GM19239 (cell line): ENCODE data around the gene KIAA1586.

Experiments
- DNase-seq: peaks from one replicate; pipeline ENCODE4 v3.0.0; 2011; ENCODE audit warnings: low spot score; ENCODE audit not compliant: insufficient read length
- FAIRE-seq: peaks from 2 replicates; lab custom pipeline; 2011; peaks lifted over from hg19 to GRCh38; lab: Jason Lieb, UNC

The KIAA1586 gene

DNA sequence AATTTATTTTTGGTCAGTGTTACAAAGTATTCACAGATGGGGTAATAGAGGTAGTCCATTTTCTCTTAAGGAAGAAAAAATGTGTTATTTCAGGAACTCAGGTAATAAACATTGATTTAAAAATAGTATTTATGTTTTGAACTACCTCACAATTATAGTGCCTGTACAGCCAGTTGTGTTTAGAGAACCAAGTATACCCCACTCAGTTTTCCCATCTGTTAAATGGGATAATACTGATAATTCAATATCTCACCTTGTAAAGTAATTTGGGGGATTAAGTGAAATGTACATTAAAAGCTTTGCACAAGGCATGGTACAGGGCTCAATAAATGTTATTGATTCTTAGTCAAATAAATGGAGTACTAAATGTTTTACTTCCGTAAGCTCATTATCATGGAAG lies 48.2 kb downstream of the KIAA1586 start:
- DNase-seq (no peak), FAIRE-seq (no peak)

DNA sequence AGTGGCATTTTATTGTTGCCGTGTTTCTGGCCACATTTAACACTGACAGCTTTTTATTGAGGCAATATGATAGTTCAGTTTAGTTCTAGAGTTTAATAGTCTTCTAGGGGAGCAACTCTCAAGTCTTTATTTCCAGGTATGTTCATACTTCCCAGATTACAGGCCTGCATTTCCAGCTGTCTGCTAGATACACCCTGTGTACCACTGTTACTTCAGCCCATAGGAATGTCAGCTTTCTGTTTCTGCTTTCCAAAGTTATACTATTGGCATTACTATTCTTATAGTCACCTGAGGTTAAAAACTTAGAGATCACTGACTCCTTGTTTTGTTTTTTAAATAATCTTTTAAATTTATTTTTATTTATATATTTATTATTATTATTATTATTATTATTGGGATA lies 51.1 kb downstream of the KIAA1586 start:
- no peak for FAIRE-seq

DNA sequence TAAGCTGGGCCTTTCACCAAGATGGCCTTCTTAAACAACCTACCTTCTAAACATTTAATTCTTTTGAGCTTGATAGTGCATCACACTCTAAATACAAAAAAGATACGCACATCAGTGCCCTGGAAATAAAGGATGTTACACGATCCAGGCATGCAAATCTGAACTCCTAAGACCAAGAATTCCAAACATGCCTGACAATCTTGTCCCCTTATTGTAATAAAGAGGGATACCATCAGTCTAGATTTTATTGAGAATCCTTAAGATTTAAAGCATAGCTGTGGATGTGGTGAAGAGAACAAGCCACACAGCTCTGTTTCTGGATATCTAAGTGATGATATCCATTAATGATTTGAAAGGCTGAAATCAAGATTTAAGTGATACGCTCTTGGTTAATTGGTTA lies 56.5 kb downstream of the KIAA1586 start:
- FAIRE-seq (no peak), DNase-seq (no peak)

More for the DNA sequence above, 51.1 kb downstream of the KIAA1586 start:
- DNase-seq, result no peak

DNA sequence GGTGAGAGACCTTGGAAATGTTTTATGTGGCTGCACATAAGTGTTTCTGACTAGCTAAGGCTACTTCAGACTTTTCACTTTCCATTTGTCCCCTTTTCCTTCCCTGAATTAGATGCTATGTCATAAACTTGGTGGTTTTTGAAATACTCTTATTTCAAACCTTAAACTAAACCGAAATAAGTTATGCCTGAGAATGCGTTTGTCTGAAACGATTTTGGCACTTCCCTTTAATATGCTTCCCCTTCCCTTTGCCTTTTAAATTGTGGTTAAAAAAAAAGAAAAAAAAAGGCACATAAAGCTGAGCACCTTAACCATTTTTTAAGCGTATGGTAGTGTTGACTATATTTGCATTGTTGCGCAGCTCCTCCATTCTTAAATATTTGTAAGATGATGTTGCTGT lies 57.8 kb downstream of the KIAA1586 start:
- FAIRE-seq, result peak; percentile 75
- DNase-seq, result no peak
